SW480 (cell line): ENCODE measurements around the gene MEGF11.
"Not testable (repeated sequence)": the region's sequence is repeated elsewhere in the genome, so short reads cannot be mapped to it uniquely, and the experiment has no call there.

Experiments used
- DNase-seq: peaks from one replicate; pipeline ENCODE4 v3.0.0-alpha.2; 2016; ENCODE audit warnings: low spot score

The MEGF11 gene

DNA sequence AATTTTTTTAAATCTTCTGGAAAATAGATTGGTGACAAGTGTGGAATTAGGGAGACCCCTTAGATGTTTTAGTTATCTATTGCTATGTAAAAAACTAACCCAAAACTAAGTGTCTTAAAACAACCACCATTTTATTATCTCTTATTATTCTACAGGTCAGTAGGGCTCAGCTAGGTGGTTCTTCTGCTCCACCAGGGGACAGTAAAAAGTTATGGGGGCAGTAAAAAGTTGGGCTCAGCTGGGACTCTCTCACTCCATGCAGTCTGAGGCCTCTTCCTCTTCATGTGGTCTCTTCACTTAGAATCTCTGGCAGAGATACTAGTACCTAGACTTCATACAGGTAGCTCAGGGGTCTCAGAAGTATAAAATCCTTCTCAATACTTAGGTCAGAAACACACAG, 21.8 kb upstream of the MEGF11 start:
- no peak for DNase-seq

DNA sequence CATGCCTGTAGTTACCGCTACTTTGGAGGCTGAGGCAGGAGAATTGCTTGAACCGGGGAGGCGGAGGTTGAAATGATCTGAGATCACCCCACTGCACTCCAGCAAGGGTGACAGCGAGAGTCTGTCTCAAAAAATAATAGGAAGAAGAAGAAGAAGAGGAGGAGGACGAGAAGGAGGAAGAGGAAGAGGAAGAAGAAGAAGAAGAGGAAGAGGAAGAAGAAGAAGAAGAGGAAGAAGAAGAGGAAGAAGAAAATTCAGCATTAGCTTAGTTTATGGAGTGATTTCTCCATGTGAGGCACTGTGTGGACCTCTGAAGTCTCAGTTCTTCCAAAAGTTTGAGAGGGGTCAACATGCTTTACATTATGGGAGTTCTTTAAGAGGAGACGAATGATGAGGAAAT, 17.4 kb upstream of the MEGF11 start:
- DNase-seq = no peak

DNA sequence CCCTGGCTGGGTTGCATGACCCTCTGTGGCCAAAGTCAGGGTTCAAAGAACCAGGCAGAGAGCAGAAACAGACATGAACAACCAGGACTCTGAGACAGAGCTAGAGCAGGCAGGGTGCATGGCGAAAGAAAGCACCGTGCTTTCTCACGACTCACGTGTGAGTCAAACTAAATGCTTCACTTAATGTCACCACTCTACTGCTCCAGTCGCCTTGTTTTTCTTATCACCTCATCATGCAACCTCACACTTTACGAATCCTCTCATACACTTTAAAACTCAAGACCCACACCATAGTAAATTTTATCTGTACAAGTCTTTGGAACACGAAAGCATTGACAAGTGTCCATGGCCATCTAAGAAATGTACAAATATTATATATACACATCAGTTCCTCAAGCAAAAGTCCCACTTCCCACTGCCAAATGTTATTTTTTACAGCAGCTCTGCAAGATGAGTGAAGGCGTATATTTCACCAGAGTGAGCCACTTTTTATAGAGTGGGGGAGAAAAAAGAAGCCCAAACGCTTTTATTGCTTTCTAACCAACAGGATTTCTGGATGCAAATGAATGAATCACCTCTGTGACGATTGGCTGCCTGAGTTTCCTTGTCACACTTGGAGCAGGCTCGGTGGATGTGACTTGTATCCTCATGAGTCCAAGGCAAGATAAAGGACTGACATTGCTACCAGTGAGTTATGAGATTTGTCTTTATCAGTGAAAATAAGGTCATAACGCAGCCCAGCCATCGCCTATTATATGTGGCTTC, 16.0 kb upstream of the MEGF11 start:
- peak; percentile 85 for DNase-seq

DNA sequence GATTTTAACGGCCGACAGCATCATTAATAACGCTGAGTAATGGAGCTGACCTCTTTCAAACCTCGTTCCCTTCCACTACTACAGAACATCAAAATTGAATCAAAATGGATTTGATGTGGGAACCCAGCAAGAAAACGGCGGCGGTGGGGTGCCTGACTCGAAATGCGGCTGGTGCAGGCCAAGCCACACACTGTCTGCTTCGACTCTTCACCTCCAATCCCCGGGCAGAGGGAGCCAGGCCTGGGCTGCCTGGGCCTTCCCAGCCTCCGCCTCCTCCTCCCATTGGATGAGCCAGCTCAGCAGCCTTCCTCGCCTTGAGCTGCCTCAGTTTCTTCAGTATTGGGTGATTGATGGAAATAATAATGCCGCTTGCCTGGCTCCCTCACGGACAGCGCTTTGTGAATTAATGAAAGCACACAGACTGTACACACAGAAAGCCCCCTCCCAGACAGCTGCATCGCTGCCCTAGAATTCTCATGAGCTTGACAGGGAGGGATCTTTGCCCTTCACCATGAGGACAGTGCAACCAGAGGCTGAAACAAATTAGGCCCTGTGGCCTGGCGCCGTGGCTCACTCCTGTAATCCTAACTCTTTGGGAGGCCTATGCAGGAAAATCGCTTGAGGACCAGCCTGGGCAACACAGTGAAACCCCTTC, 11.4 kb upstream of the MEGF11 start:
- DNase-seq = no peak

DNA sequence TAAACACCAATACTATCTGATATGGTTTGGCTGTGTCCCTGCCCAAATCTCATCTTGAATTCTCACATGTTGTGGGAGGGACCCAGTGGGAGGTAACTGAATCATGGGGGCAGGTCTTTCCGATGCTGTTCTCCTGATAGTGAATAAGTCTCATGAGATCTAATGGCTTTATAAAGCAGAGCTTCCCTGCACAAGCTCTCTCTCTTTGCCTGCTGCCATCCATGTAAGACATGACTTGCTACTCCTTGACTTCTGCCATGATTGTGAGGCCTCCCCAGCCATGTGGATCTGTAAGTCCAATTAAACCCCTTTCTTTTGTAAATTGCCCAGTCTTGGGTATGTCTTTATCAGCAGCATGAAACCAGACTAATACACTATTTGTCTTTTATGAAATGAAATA, 9.3 kb upstream of the MEGF11 start:
- DNase-seq = not testable (repeated sequence)

DNA sequence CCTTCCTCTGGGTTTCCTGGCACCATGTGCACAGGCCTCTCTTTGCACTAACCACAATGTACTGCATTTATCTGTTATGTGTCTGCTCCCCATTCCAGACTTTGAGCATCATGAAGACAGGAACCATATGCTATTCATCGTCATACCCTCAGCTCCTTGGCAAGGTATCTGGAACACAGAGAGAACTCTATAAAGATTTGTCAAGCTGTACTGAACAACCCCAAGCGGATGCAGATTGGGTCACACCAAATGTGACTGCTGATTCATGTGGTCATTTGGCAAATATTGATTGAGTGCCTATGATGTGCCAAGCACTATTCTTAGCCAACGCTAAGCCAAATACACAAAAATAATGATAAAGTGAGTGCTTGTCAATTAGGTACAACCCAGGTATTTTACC, 7.5 kb upstream of the MEGF11 start:
- DNase-seq = no peak

DNA sequence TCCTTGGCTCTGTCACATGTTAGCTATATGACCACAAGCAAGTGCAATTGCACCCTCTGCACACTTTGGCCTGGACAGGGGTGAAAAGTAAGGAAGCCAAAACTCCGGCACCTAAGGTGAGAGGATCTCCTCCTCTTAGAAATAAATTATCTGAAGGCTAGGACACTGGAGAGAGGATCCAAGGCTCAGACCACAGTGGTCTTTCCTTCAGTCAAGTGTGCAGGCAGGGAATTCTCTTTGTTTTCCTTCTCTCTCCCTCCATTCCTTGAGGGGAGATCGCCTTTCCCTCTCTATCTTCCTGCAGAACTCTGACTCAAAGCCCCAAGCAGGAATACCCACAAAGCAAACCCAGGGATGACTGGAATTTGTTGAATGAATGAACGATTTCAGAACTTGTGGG, 3.1 kb upstream of the MEGF11 start:
- DNase-seq = no peak

DNA sequence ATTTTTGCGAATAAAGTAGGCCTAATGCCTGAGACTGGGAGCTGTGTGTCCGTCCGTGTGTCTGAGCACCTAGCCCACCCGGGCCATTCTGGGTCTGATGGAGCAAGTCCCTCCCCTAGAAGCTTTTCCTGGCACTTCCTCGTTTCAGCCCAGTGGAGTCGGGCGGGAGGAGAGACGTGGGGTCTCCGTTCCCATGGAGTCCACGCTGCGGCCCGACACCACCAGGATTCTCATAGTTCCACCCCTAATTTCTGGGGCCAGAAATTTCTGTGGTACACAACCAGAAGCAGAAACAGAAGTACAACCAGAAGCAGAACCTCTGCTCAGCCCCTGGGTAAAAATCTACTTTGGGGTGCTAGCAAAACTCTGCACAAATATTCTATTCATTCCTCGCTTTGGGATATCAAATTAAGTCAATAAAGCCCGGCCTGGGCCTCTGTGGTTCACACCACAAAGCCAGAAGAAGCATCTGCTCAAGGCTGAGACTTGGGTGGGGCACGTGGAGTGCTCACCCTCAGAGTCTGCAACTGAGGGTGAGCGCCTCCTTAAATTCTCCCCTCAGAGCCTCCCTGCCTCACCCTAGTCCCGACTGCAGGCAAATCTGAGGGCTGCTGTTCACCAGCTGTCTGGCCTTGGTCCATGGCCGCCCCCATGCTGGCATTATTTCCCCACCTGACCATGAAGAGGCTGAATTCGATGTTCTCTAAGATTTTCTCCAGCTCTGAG, 1.6 kb upstream of the MEGF11 start:
- DNase-seq = no peak

DNA sequence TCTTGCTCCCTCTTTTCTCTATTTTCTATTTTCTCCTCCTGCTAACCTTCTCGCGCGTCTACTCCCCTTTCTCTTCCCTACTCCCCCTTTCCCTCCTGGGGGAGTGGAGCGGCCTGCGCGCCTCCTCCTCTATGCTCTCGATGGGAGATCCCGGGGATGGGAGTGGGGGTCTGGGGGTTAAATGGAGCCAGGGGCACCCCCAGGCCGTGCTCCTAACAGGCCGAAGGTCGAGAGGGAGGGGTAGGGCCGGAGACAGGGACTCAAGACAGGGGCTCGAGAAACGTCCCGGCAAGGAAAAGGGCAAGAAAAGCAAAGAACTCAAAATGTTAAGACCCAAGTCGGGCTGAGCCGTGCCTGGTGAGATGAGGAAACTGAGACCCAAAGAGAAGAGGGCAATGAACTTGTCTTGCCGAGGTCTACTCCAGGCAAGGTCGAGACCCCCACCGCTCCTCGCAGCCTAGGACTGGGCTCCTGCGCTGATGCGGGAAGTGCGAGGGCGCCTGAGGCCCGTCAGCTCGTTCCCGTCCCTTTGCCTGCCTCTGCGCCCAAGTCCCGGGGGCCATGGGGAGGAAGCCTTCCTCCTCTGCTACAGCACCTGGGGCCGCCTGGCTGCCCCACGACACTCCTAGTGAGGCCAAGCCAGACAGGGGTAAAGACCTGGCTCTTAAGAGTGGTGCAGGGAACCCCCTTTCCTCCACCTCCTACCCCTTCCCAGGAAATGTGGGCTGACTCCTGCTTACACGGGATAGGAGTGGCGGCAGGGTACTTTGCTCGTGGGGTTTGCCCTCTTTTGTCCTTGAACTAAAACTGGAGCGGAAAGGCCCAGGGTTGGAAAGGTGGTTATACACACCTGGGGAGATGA, 770 bp upstream of the MEGF11 start:
- no peak for DNase-seq

DNA sequence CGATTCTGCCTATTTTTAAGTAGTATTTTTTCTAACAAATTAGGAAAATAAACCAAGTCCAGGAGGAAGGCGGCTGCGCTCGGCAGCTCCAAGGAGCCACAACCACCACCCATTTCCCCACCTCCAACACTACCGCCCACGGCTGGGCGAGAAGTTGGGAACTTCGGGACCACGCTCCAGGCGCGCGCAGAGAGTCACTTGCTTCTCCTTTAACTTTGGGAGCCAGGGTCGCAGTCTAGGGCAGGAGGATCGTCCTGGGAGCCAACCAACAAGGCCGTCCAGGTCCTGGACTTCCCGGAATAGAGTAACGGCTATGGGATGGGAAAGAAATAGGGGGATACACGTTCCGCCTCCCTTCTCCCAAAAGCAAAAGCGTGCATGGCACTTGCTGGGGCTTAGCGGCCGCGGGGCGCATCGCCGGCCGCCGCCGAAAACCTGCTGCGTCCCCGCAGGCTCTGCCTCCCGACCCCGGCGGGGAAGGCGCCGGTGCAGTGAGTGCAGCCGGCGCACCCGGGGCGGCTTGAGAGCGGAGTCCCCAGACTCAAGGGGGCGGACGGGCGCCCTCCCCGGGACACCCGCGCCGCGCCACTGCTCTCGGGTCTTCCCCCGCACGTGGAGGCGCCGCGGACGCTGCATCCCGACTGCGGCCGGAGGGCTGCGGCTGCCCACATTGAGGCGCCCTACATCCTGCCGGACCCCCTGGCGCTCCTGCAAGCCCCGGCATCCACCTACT, 699 bp downstream of the MEGF11 start:
- DNase-seq = peak; percentile 33

DNA sequence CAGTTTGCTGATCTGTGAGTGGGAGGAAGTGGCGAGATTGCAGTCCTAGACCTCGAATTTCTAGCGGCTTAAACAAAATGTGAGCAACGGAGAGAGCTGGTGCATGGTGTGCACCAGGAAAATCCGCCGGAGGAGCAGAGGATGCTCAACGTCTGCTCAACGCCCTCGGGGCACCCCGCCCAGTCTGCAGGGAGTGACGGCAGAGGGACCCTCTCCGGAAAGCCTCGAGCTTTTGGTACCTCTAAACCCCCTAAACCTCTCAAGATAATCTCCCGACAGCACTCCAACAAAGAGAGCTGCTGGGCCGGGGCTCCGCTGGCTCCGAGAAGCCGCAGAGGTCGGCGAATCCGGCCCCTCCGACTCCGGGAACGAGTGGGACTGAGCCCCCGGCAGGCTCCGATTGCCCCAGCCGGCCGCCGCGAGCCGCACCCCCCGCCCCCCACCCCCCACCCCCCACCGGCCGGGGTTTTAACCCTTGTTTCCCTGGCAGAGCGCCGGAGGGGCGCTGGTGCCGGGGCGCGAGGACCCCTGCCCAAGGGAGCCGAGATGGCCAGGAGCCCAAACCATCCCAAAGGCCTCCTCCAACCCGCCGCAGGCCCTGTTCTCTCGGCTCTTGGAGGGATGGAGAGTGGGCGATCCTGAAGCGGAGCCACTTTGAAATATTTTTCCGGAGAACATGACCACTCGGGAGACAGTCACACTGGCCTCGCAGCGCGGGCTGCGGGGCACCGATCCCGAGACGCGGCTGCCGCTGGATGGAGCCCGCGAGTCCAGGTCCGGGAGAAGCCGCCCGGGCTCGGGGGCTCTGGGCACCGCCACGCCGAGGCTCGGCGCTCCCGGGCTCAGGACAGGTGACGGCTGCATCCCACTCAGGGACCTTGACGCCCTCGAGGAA, 1.5 kb downstream of the MEGF11 start:
- DNase-seq = peak; percentile 49

DNA sequence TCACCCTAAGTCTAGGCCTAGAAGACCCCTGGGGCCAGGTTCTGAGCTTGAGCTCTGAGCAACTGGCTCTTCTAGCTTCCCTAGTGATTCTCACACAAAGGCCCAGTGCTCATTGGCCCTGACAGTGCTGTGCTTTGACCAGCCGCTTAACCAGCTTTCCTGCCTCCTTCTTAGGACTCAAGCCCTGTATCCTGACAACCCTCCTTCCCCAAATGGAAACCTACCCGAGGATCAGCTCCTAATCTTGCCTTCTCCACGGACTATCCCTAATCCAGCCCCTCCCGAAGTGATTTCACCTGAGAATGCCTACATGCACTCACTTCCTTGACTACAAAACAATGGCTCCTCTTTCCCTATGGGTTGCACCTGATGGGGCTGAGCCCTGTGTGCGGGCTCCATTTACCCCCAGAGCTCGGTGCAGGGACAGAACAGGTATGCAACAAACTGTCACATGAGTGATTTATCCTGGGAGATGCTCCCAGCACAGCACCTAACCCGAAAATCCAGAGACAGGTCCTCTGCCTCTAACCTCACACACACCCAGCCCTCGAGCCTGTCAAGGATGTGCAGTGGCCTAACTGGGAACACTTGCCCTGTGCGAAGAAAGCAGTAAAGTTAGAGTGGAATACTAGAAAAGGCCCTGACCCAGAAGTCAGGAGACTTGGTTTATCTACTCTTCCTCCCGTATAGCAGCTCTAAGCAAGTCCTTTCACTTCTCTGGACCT, 2.3 kb downstream of the MEGF11 start:
- DNase-seq = no peak

DNA sequence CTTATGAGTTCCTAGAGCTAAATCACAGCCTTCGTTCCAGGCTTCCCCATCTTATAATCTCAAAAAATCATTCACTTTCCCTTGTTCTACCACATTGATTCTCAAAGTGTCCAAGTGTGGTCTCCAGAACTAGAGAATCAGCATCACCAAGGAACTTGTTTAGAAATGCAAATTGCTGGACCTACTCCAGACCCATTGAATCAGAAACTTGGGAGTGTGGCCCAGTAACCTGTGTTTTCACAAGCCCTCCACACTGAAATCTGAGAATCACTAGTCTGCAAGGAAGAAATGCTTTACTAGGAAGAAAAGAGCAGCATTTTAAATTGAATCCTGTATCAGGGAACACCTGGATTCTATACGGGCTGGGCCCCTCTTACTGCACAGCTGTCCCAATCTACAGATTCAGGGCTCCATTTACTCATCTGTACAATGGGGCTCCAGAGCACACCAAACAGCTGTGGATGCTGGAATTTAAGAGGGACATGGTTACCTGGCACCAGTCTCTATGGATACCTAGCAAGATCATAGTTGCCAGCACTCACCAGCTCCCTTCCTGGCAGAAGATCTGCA, 3.9 kb downstream of the MEGF11 start:
- DNase-seq = no peak

DNA sequence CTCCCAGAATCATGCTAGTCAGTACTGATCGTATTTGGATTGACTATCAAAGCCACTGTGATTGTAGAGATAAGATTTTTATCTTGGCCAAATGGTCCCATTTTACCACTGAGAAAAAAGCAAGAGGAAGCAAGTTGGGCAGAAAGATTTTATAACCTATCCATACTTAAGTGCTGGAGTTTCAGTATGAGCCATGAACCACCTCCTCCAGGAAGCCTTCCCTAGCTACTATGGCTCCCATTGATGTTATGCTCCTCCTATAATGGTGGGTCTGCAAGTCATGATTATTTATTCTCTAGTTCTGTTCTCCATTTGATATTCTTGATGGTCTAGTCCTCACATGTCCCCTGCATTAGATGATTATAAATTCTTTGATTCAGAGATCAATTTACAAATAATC, 6.6 kb downstream of the MEGF11 start:
- no peak for DNase-seq

DNA sequence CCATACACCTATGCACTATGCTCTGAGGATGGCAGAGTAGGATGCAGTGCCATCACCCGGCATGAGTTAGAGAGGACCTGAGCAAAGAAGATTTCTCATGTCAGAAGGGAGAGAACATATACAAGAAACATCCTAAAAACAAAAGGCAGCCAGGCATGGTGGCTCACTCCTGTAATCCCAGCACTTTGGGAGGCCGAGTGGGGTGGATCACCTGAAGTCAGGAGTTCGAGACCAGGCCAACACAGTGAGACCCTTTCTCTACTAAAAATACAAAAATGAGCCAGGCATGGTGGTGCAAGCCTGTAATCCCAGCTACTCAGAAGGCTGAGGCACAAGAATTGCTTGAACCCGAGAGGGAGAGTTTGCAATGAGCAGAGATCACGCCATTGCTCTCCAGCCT, 7.7 kb downstream of the MEGF11 start:
- DNase-seq = not testable (repeated sequence)

DNA sequence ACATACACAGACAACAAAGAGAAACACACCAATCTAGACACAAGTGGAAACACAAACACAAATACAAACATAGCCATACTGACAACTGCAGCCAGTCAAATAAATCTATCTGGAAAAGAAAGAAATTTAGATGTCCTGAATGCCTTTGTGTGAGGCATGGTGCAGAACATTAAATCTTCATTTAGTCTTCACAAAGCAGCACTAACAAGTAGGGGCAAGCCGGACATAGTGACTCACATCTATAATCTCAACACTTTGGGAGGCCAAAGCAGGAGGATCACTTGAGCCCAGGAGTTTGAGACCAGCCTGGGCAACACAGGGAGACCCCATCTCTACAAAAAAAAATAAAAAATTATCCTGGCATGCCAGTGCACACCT, 11.7 kb downstream of the MEGF11 start:
- no peak for DNase-seq

DNA sequence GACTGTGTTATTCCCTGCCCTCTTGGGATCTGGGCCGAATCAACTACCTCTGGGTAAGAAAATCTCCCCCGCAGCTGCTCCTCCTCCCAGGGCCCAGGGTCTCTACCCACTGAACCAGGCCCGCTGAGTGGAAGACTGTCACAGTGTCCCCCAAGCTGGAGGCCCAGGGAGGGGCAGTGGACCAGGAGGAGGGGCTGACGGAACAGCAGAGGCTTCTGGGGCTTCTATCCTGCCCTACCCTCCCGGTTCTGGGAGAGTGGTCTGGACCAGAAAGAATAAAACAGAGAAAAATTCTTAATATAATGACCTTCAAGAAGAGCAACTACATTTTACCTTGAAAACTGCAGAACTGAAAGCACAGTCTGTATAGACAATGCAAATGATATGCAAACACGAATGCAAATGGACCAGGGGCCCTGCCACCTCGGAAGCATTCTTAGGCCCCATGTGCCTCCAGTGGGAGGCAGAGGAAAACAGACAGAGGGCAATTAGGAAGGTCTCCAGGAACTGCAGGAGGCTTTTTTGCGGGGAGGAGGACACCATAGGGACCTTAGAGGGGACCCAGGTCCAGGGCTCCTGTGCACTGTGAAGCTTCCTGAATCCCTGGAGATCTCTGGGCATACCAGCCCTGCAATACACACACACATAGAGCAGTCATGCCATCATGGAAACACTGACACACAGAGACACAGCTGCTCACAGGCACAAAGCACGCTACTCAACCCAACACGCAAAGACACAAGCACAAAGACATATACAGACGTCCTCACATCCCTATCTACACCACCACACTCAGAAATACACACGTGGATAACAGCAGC, 12.3 kb downstream of the MEGF11 start:
- DNase-seq = no peak

DNA sequence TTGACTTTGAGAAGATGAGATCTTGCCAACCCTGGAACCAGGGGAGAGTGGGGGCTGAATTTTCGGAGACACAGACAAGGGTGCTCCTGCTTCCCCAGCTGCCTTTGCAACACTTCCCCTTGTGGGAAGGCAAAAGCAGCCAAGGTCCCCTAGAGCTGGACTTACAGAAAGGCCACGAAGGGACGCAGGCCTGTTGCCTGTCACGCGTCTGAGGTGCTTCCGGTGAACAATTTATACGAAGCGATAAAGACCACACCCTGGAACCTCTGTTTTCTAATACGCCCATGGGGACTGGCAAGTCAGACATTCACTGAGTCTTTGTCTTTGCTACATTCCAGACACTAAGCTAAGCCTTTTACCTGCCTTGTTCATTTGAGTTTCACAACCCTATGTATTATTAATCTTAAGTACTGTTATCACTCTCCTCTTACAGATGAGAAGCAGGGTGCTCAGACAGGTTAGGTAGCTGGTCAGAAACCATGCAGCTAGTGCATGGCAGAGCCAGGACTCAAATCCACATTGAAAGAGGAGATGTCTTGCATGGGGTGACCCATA, 13.2 kb downstream of the MEGF11 start:
- DNase-seq = no peak
